Esophagus (tissue), 2 donors: Measurements from ENCODE around the gene RPS29. TPM values are rescaled to one million over a fixed set of nuclear protein-coding genes. Genes with fewer than 3 reads are reported as not detected.

Source experiments
- H3K27ac ChIP-seq, 2 donors: one replicate each; pipeline ENCODE4 v1.5.1; 2013; ENCODE audit warnings: low read depth in 2 of 2, mild to moderate bottlenecking in 2 of 2, inconsistent platforms in 1 of 2, low read length in 1 of 2, moderate library complexity in 1 of 2
- H3K27me3 ChIP-seq, 2 donors: one replicate each; pipeline ENCODE4 v1.6.1; 2013; ENCODE audit warnings: low read length in 2 of 2, control low read depth in 1 of 2, mild to moderate bottlenecking in 1 of 2; ENCODE audit not compliant: insufficient read depth in 2 of 2, control insufficient read depth in 1 of 2
- H3K36me3 ChIP-seq, 2 donors: one replicate each; pipeline ENCODE4 v1.6.1; 2013; ENCODE audit warnings: low read length in 1 of 2; ENCODE audit not compliant: control insufficient read depth in 2 of 2, insufficient read depth in 2 of 2
- H3K4me1 ChIP-seq, 2 donors: one replicate each; pipeline ENCODE4 v1.6.1; 2013; ENCODE audit warnings: low read length in 1 of 2; ENCODE audit not compliant: control insufficient read depth in 2 of 2, insufficient read depth in 2 of 2
- H3K4me3 ChIP-seq, 2 donors: one replicate each; pipeline ENCODE4 v1.5.1; 2013; ENCODE audit warnings: low read length in 2 of 2, mild to moderate bottlenecking in 2 of 2, low read depth in 1 of 2, moderate library complexity in 1 of 2
- H3K9me3 ChIP-seq, 2 donors: one replicate each; pipeline ENCODE4 v1.6.1; 2013; ENCODE audit warnings: mild to moderate bottlenecking in 2 of 2, low read depth in 1 of 2, low read length in 1 of 2, moderate library complexity in 1 of 2; ENCODE audit not compliant: control insufficient read depth in 2 of 2, insufficient read depth in 1 of 2
- WGBS, 2 donors: extraction: QIAGEN DNeasy Blood & Tissue Kit; methylation state at CpG; one replicate each; pipeline ENCODE4 v1.1.7; 2013; 5-methylcytosine and 5-hydroxymethylcytosine counted together
- polyA plus RNA-seq, 2 donors: library from polyadenylated mRNA; stranded (reverse); fragments of 200-250 nt; gene quantifications; one replicate each; pipeline ENCODE4 v1.2.3, GENCODE V29; 2013
- donor health status: healthy with polysubstance abuse.
- donor health status: Bipolar disorder and iron deficiency.

The RPS29 gene
- 1,000 to 10,000 TPM in 1 of 2 donors, 100 to 1,000 TPM in 1; 861 to 2,600 TPM for polyA plus RNA-seq

DNA sequence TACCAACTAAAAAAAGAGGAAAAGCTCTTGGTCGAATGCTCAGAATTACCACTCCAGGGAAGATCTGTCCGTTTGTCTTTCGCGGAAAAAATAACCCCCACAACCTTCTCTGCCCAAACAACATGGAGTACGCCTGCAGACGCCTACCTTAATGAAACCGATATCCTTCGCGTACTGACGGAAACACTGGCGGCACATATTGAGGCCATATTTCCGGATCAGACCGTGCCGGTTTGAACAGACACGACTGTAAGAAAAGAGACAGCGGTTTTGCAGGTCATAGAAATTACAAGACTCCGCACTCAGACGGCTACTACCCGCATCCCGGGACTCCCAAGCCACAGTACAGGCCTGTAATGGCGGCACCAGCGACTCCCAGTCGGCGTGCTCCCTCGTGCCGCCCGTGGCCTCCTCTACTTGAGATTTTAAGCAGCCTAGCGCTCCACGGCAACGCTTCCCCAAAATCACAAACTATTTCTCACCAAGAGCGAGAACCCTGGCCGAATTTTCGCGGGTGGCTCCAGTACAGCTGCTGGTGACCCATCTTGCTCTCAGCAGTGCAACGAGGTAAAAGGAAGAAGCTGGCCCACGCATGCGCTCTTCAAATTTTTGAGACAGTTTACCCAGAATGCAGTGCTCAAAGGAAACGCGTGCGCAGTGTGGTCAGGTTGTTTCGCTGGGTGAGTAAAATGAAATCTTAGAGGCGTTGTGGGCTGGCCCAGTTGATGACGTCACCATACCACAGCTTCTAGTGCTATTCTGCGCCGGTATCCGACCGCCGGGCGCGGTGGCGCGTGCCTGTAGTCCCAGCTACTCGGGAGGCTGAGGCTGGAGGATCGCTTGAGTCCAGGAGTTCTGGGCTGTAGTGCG, at the start of gene RPS29:
Gene RPS29, minus strand, starts transcription at position 578 of the 870 bp plus-strand sequence. Its CDS starts 34 bp downstream, at position 544.
- no peaks in the 10 kb centered on the region for H3K9me3 ChIP-seq
- peaks cover 0 to 10% of the 10 kb centered on the region in 2 donors for H3K36me3 ChIP-seq
- H3K4me1 ChIP-seq: peaks cover 0 to 2% of the 10 kb centered on the region in 2 donors
- H3K4me3 ChIP-seq: peak within 1 kb of the TSS; percentile 87 to 98
- WGBS, 2 donors: 0% methylated on average over 54 of the region's 55 CpGs
- H3K27me3 ChIP-seq: no peaks in the 10 kb centered on the region
- H3K27ac ChIP-seq: peak within 1 kb of the TSS; percentile 93 to 94

DNA sequence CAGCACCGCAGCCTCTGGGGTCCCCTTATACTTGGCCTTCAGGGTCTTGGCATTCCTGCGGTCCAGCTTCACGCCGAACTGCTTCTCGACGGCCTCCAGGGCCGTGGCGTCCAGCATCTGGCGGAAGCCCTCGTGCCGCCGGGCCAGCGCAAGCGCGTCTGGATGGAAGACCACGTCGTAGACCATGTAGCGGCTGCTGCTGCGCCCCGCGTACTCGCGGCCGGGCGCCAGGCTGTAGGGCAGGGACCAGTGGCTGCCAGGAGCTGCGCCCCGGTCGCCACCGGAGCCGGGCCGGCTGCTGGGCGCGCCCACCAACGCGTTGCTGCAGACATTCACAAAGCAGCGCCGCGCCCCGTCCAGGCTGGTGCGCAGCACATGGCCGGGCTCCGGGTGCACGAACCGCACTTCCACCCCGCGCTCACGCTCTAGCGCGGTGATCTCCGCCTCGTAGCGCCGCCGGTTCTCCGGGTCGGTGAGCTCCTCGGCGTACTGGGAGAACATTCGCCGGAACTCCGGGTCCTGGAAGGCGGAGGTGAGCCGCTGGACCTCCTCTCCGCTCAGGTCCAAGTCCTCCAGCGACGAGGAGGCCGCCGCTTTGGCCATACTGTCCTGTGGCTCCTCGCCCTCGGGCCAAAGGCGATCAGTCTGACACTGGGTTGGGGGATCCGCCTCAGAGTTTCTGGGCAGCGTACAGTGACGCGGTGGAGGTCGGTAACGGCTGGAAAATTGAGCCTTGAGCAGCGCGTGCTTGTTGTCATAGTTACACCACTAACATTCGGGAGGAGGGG, 48.6 kb upstream of the RPS29 start, which contains the start of gene DNAAF2:
Gene DNAAF2, minus strand, starts transcription at position 698 of the 788 bp plus-strand sequence. Its CDS starts 95 bp downstream, at position 603.
- H3K27ac ChIP-seq: peak within 1 kb of the TSS; percentile 97 to 98
- H3K27me3 ChIP-seq: no peaks in the 10 kb centered on the region
- 0% methylated on average over 73 to 80 of the region's 80 CpGs for WGBS, 2 donors
- peak within 1 kb of the TSS; percentile 75 to 81 for H3K4me3 ChIP-seq
- H3K9me3 ChIP-seq: no peaks in the 10 kb centered on the region
- no peaks in the 10 kb centered on the region for H3K36me3 ChIP-seq
- no peaks in the 10 kb centered on the region for H3K4me1 ChIP-seq

DNA sequence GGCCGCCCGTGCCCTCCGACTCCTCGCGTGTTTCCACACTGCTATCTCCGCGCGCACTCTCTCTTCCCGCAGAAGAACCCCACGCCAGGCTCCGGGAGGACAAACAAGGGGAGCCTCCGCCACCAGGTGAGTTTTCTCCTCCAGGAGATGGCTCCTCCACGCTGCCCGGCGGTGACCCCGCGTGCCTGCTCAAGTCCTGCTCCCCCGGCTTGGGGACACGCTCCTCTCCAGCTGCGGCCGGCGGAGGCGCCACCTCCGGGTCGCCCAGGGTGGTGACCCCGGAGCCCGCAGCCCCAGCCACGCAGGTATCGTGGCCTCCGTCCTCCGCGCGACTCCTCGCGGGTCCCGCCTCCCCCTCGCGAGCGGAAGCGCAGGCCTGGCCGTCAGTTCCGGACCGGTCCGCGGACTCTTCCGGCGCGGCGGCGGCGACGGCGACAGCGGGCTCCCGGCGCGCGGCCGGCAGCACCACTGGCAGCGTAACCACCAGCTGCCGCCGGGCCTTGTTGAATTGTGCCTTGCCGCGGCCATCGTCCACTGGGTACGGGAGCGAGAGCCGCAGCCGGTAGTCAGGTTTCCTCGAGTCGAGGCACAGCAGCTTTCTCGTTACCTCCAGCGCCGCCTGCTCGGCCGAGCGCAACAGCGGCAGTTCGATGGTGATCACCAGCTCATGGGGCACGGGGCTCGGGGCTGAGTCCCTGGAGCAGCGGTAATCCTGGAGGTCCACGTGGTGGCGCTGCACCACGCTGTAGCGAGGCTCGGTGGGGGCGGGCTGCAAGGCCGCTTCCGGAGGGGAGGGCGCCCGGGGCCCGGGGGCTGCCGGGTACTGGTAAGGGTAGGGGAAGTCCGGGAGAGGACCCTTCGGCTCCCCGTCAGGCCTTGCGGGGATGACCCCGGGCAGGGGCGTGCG, 47.7 kb upstream of the RPS29 start:
- no peaks in the 10 kb centered on the region for H3K27me3 ChIP-seq
- no peaks in the 10 kb centered on the region for H3K4me1 ChIP-seq
- peak overlapping the region; percentile 97 to 98 for H3K27ac ChIP-seq
- no peaks in the 10 kb centered on the region for H3K9me3 ChIP-seq
- 0 to 1% methylated on average over 84 to 101 of the region's 101 CpGs for WGBS, 2 donors
- H3K4me3 ChIP-seq: peak overlapping the region; percentile 75 to 81
- no peaks in the 10 kb centered on the region for H3K36me3 ChIP-seq

DNA sequence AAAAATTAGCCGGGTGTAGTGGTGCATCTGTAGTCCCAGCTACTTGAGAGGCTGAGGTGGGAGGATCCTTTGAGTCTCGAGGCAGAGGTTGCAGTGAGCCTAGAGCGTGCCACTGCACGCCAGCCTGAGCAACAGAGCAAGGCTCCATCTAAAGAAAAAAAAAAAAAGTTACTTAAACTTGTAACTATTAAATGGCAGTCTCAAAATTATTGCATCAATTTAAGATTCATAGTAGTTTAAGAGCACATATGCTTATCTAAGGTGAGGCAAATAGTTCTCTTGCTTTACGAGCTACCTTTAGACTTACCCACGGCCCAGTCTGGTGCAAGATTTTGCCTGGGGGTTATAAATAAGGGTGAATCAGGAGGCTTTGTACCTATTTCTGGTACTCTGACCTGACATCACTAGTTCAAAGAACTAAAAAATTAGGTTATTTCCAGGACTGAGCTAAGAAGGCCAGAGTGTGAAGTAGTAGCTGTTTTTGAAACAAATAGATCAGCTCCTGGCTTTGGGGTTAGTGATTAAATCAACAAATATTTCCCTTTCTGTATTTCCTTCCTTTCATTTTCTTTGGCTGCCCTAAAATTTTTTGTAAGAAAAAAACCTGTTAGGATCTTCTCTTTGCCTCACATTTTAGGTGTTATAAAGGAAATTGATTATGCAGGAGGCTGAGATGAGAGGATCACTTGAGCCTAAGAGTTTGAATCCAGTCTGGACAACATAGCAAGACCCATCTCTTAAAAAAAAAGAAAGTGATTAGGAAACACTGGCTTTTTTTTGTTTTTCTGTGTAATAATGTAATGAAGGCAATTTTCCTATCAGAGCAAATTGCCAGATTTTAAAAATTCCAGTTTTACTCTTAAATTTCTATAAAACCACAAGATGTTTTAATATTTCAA, 38.0 kb upstream of the RPS29 start:
- no peaks in the 10 kb centered on the region for H3K27me3 ChIP-seq
- H3K27ac ChIP-seq: no peak overlapping the region
- 41 to 47% methylated on average over 6 of the region's 6 CpGs for WGBS, 2 donors
- H3K4me3 ChIP-seq: no peak overlapping the region
- peaks cover 0 to 8% of the 10 kb centered on the region in 2 donors for H3K4me1 ChIP-seq
- peaks cover 0 to 4% of the 10 kb centered on the region in 2 donors for H3K36me3 ChIP-seq
- no peaks in the 10 kb centered on the region for H3K9me3 ChIP-seq

GRCh38 chr14:49623387-49623786, 37.2 kb upstream of the RPS29 start:
- no peaks in the 10 kb centered on the region for H3K27me3 ChIP-seq
- 36 to 45% methylated on average over 3 of the region's 3 CpGs for WGBS, 2 donors
- H3K9me3 ChIP-seq: no peaks in the 10 kb centered on the region
- peaks cover 0 to 4% of the 10 kb centered on the region in 2 donors for H3K36me3 ChIP-seq
- H3K4me3 ChIP-seq: no peak overlapping the region
- peaks cover 0 to 8% of the 10 kb centered on the region in 2 donors for H3K4me1 ChIP-seq
- no peak overlapping the region for H3K27ac ChIP-seq

DNA sequence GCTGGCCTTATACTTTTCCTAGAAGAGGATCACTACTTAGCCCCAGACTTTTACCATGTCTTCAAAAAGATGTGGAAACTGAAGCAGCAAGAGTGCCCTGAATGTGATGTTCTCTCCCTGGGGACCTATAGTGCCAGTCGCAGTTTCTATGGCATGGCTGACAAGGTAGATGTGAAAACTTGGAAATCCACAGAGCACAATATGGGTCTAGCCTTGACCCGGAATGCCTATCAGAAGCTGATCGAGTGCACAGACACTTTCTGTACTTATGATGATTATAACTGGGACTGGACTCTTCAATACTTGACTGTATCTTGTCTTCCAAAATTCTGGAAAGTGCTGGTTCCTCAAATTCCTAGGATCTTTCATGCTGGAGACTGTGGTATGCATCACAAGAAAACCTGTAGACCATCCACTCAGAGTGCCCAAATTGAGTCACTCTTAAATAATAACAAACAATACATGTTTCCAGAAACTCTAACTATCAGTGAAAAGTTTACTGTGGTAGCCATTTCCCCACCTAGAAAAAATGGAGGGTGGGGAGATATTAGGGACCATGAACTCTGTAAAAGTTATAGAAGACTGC, 35.9 kb upstream of the RPS29 start:
- Histone ChIP-seq H3K27me3 (no peaks in the 10 kb centered on the region), H3K4me3 (peak overlapping the region in 1 of 2 donors; percentile 84), H3K4me1 (peaks cover 0 to 8% of the 10 kb centered on the region in 2 donors), H3K27ac (peak overlapping the region in 1 of 2 donors; percentile 9), H3K9me3 (no peaks in the 10 kb centered on the region), H3K36me3 (peaks cover 0 to 4% of the 10 kb centered on the region in 2 donors)
- 37 to 55% methylated on average over 3 of the region's 3 CpGs for whole genome bisulfite sequencing, 2 donors

GRCh38 chr14:49621114-49621881, 35.1 kb upstream of the RPS29 start:
- 1 to 2% methylated on average over 60 to 65 of the region's 65 CpGs for WGBS, 2 donors
- Histone ChIP-seq H3K4me3 (peak overlapping the region; percentile 84 to 94), H3K4me1 (peaks cover 0 to 8% of the 10 kb centered on the region in 2 donors), H3K36me3 (peaks cover 0 to 1% of the 10 kb centered on the region in 2 donors), H3K9me3 (no peaks in the 10 kb centered on the region), H3K27ac (peak overlapping the region; percentile 92 to 100), H3K27me3 (no peaks in the 10 kb centered on the region)
